HCT116 (cell line): Measurements from ENCODE around the gene CENPT. TPM values are rescaled to one million over a fixed set of nuclear protein-coding genes. Genes with fewer than 3 reads are reported as not detected.

Experiments used
- ATAC-seq: fragments of 200-7000 bp; cut with Tn5 transposase; 2 replicates; pipeline ENCODE4 v1.9.1; 2020; ENCODE audit warnings: mild to moderate bottlenecking, moderate library complexity
- BruUV-seq: library from RNA; stranded (reverse); fragments of 400-500 nt; replicated peaks from 2 replicates; lab custom pipeline; 2021; lab: Mats Ljungman, UMichigan
- CTCF ChIA-PET: fragments of 300-600 bp; sonication (Branson Sonifier 250); formaldehyde crosslinking; loops from one replicate; lab custom pipeline; 2021; ENCODE audit warnings: antibody characterized with exemption; lab: Charles Lee
- POLR2A ChIA-PET: fragments of 300-600, 350-600 bp; sonication (Branson Sonifier 250); formaldehyde crosslinking; loops from one replicate; lab custom pipeline; 2021; ENCODE audit warnings: antibody characterized with exemption; lab: Charles Lee
- RAD21 ChIA-PET, 2 experiments: fragments of 300-600 bp; sonication (Branson Sonifier 250); formaldehyde crosslinking; loops; one replicate each; lab custom pipeline; 2023; ENCODE audit warnings: low total read pairs in 2 of 2; ENCODE audit not compliant: uncharacterized antibody in 2 of 2, unreplicated experiment in 2 of 2, low non-redundant PET in 1 of 2; lab: Charles Lee
- DNase-seq: peaks from one replicate; pipeline ENCODE4 v3.0.0-alpha.2; 2010; ENCODE audit warnings: low read depth, low spot score
- H2AFZ ChIP-seq: fragments of 200-600 bp; shearing (Covaris generic), sonication (generic); 2 replicates; pipeline ENCODE4 v1.6.1; 2017; ENCODE audit warnings: low read depth, mixed run types, mixed read lengths, antibody characterized with exemption, low read length; ENCODE audit not compliant: poor library complexity, severe bottlenecking
- H3K27ac ChIP-seq: 2 replicates; pipeline ENCODE4 v1.5.1; 2012; ENCODE audit warnings: low read depth, low read length
- H3K27me3 ChIP-seq: fragments of 200-600 bp; sonication (generic); 2 replicates; pipeline ENCODE4 v1.6.1; 2016; ENCODE audit warnings: mixed run types, low read length, mixed read lengths; ENCODE audit not compliant: insufficient read depth
- H3K36me3 ChIP-seq, 2 experiments: fragments of 200-500 bp in 1 of 2; fragments of 200-600 bp in 1 of 2; sonication (Bioruptor generic) in 1 of 2; sonication (generic) in 1 of 2; 2 replicates each; pipeline versions ENCODE4 v1.5.1 to v1.6.1; 2014 to 2016; ENCODE audit warnings: low read length in 2 of 2, inconsistent platforms in 1 of 2, mixed read lengths in 1 of 2, mixed run types in 1 of 2; ENCODE audit not compliant: insufficient read depth in 2 of 2, control insufficient read depth in 1 of 2
- H3K4me1 ChIP-seq, 2 experiments: fragments of 200-600 bp in 1 of 2; sonication (generic) in 1 of 2; 2 replicates each; pipeline versions ENCODE4 v1.5.1 to v1.6.1; 2012 to 2017; ENCODE audit warnings: low read length in 2 of 2, inconsistent platforms in 1 of 2, mild to moderate bottlenecking in 1 of 2, mixed read lengths in 1 of 2, mixed run types in 1 of 2, moderate library complexity in 1 of 2; ENCODE audit not compliant: insufficient read depth in 2 of 2, control insufficient read depth in 1 of 2
- H3K4me2 ChIP-seq: fragments of 200-600 bp; sonication (generic); 2 replicates; pipeline ENCODE4 v1.6.1; 2017; ENCODE audit warnings: mixed run types, low read length, mixed read lengths
- H3K4me3 ChIP-seq, 2 experiments: fragments of 200-600 bp in 1 of 2; sonication (generic) in 1 of 2; replicated peaks in 1 of 2; 2 replicates each; pipeline ENCODE4 v1.5.1; 2011 to 2016; ENCODE audit warnings: low read length in 2 of 2, control low read depth in 1 of 2, low read depth in 1 of 2, mild to moderate bottlenecking in 1 of 2, mixed read lengths in 1 of 2, mixed run types in 1 of 2
- H3K79me2 ChIP-seq: fragments of 200-600 bp; sonication (generic); 2 replicates; pipeline ENCODE4 v1.6.1; 2017; ENCODE audit warnings: mild to moderate bottlenecking, mixed run types, low read length, moderate library complexity, mixed read lengths; ENCODE audit not compliant: insufficient read depth
- H3K9ac ChIP-seq: fragments of 200-600 bp; sonication (generic); 2 replicates; pipeline ENCODE4 v1.6.1; 2016; ENCODE audit warnings: low read length, mixed read lengths
- H3K9me2 ChIP-seq: fragments of 200-600 bp; sonication (generic), shearing (Covaris generic); 2 replicates; pipeline ENCODE4 v1.6.1; 2017; ENCODE audit warnings: mixed run types, mild to moderate bottlenecking, moderate library complexity; ENCODE audit not compliant: insufficient read depth
- H3K9me3 ChIP-seq, 2 experiments: fragments of 200-500 bp in 1 of 2; fragments of 200-600 bp in 1 of 2; sonication (Bioruptor generic) in 1 of 2; sonication (generic) in 1 of 2; 2 replicates each; pipeline ENCODE4 v1.6.1; 2014 to 2017; ENCODE audit warnings: low read length in 2 of 2, mixed read lengths in 2 of 2, inconsistent platforms in 1 of 2, low read depth in 1 of 2, mild to moderate bottlenecking in 1 of 2, mixed run types in 1 of 2, moderate library complexity in 1 of 2; ENCODE audit not compliant: control insufficient read depth in 1 of 2, insufficient read depth in 1 of 2
- H4K20me1 ChIP-seq: fragments of 200-600 bp; sonication (generic), shearing (Covaris generic); 2 replicates; pipeline ENCODE4 v1.6.1; 2017; ENCODE audit warnings: mixed run types, mild to moderate bottlenecking, moderate library complexity; ENCODE audit not compliant: insufficient read depth
- ATF3 ChIP-seq: IDR thresholded peaks from 2 replicates; pipeline ENCODE4 v1.6.1; 2012
- CBX3 ChIP-seq: IDR thresholded peaks from 2 replicates; pipeline ENCODE4 v1.6.1; 2012; ENCODE audit warnings: low read depth
- CEBPB ChIP-seq: IDR thresholded peaks from 2 replicates; pipeline ENCODE4 v1.6.1; 2012; ENCODE audit warnings: low read depth
- CTCF ChIP-seq, 3 experiments: fragments of 200-600 bp in 1 of 3; sonication (generic) in 1 of 3; IDR thresholded peaks in 2 of 3; conservative IDR thresholded peaks in 1 of 3; 2 replicates each; pipeline ENCODE4 v1.5.1; 2012 to 2017; ENCODE audit warnings: low read depth in 2 of 3, low read length in 2 of 3, antibody characterized with exemption in 1 of 3, borderline replicate concordance in 1 of 3, control low read depth in 1 of 3, mild to moderate bottlenecking in 1 of 3, mixed read lengths in 1 of 3, mixed run types in 1 of 3, moderate library complexity in 1 of 3; ENCODE audit not compliant: insufficient read depth in 1 of 3
- EGR1 ChIP-seq: IDR thresholded peaks from 2 replicates; pipeline ENCODE4 v1.6.1; 2012; ENCODE audit warnings: low read depth
- ELF1 ChIP-seq: IDR thresholded peaks from 2 replicates; pipeline ENCODE4 v1.6.1; 2012; ENCODE audit warnings: low read depth, borderline replicate concordance
- EZH2 ChIP-seq: fragments of 200-600 bp; sonication (generic); IDR thresholded peaks from 2 replicates; pipeline ENCODE4 v1.6.1; 2017; ENCODE audit warnings: antibody characterized with exemption, mixed run types
- EZH2phosphoT487 ChIP-seq: fragments of 200-600 bp; IDR thresholded peaks from 2 replicates; pipeline ENCODE4 v1.6.1; 2018; ENCODE audit warnings: antibody characterized with exemption, borderline replicate concordance
- FOSL1 ChIP-seq: IDR thresholded peaks from 2 replicates; pipeline ENCODE4 v1.6.1; 2012; ENCODE audit warnings: low read depth
- JUND ChIP-seq: IDR thresholded peaks from 2 replicates; pipeline ENCODE4 v1.6.1; 2012
- POLR2A ChIP-seq: IDR thresholded peaks from 2 replicates; pipeline ENCODE4 v1.7.0; 2011; ENCODE audit warnings: borderline replicate concordance; ENCODE audit not compliant: insufficient read depth, insufficient read length; ENCODE audit errors: extremely low read depth
- POLR2AphosphoS5 ChIP-seq: IDR thresholded peaks from 2 replicates; pipeline ENCODE4 v1.6.1; 2011; ENCODE audit warnings: mild to moderate bottlenecking, low read depth, low read length, moderate library complexity
- SP1 ChIP-seq: IDR thresholded peaks from 2 replicates; pipeline ENCODE4 v1.6.1; 2012; ENCODE audit warnings: low read depth
- SRF ChIP-seq: IDR thresholded peaks from 2 replicates; pipeline ENCODE4 v1.6.1; 2012; ENCODE audit warnings: low read depth
- TCF7L2 ChIP-seq: IDR thresholded peaks from 2 replicates; pipeline ENCODE4 v1.7.0; 2011; ENCODE audit warnings: borderline replicate concordance, inconsistent platforms; ENCODE audit not compliant: insufficient read depth, insufficient read length; ENCODE audit errors: extremely low read depth
- ZFX ChIP-seq: fragments of 450-650 bp; IDR thresholded peaks from 2 replicates; pipeline ENCODE4 v1.6.1; 2017
- ZNF274 ChIP-seq: fragments of 200-500 bp; sonication (Bioruptor generic); IDR thresholded peaks from 2 replicates; pipeline ENCODE4 v1.6.1; 2014; ENCODE audit warnings: mild to moderate bottlenecking, low read depth, low read length, inconsistent platforms
- intact Hi-C: fragments of 100-400 bp; cut with micrococcal nuclease; formaldehyde crosslinking; loops from 2 replicates; pipeline ENCODE4 v1.10.0; 2022
- total RNA-seq: library from RNA; stranded (reverse); gene quantifications from one replicate; pipeline ENCODE4 v1.2.1, GENCODE V29; 2021; ENCODE audit not compliant: unreplicated experiment

Gene CENPT
- total RNA-seq, 1 experiment from 2014 or later, result 40.5 TPM

- Histone ChIP-seq H3K9ac (peak overlapping the region; percentile 97), H3K27me3 (no peaks in the 10 kb centered on the region), H3K36me3 (no peaks in the 10 kb centered on the region), H3K4me2 (peak overlapping the region; percentile 76), H3K9me2 (no peaks in the 10 kb centered on the region), H3K4me3 (peak overlapping the region; percentile 91 to 98), H3K27ac (peak overlapping the region; percentile 78), H3K79me2 (peaks cover 45% of the 10 kb centered on the region), H2AFZ (no peak overlapping the region), H4K20me1 (no peaks in the 10 kb centered on the region), H3K9me3 (no peaks in the 10 kb centered on the region), H3K4me1 (peaks cover 13% of the 10 kb centered on the region in 2 experiments)
- intact Hi-C loops, result no loop called here
- ChIA-PET CTCF (interaction anchor here (1.1 kb wide), 1 partner anchor 11 kb away, joined by 4 read pairs; no protein-coding TSS in a partner anchor), POLR2A (no interaction called here), RAD21 (interaction anchor here in 1 of 2 experiments (1.1 kb wide), 1 partner anchor 77 kb away, joined by 7 read pairs; no protein-coding TSS in a partner anchor)
- no peak for TF ChIP-seq TCF7L2
- 0 out of 2 replicates have a peak, but pooled peaks have one; percentile 35 for TF ChIP-seq ZFX
- no peak for DNase-seq
- TSS peak; percentile 55 for BruUV-seq
- ATAC-seq, result no peak
Observed at GRCh38 chr16:67893743-67894399, 46.4 kb upstream of the CENPT start.

GRCh38 chr16:67892899-67893742 is 45.6 kb upstream of the CENPT start, which contains the start of gene PSKH1:
Gene PSKH1, plus strand, starts transcription at chr16:67893254. Its CDS starts 15,496 bp downstream, at chr16:67908750.
- Histone ChIP-seq H3K4me1 (peaks cover 13% of the 10 kb centered on the region in 2 experiments), H3K4me2 (peak within 1 kb of the TSS; percentile 76), H3K9me2 (no peaks in the 10 kb centered on the region), H3K9ac (peak within 1 kb of the TSS; percentile 97), H3K79me2 (peaks cover 43% of the 10 kb centered on the region), H3K4me3 (peak within 1 kb of the TSS; percentile 91 to 98), H2AFZ (peak within 1 kb of the TSS; percentile 1), H3K27me3 (no peaks in the 10 kb centered on the region), H4K20me1 (no peaks in the 10 kb centered on the region), H3K27ac (peak within 1 kb of the TSS; percentile 78), H3K9me3 (no peaks in the 10 kb centered on the region), H3K36me3 (no peaks in the 10 kb centered on the region)
- BruUV-seq, result no TSS peak
- POLR2A ChIA-PET, result no interaction called here
- intact Hi-C loops, result no loop called here
- ATAC-seq, result peak; percentile 99
- CTCF ChIA-PET, result interaction anchor here (0.6 to 1.1 kb wide), 2 partner anchors 10 to 366 kb away, joined by 3 to 4 read pairs; no protein-coding TSS in a partner anchor
- RAD21 ChIA-PET, result no interaction called here
- DNase-seq, result peak; percentile 88
- TF ChIP-seq JUND (no peak), CBX3 (no peak), SP1 (peak; percentile 71), EGR1 (peak; percentile 57), EZH2 (no peak), ZNF274 (no peak), EZH2phosphoT487 (no peak), CTCF (IDR thresholded peaks at IDR 0.05 in 2 of 3, conservative IDR thresholded peaks at IDR 0.05 in 1 of 3; ENCODE audit: borderline replicate concordance in 1 of 3, insufficient read depth in 1 of 3, low read depth in 2 of 3, low read length in 2 of 3) (no peak), CEBPB (no peak), TCF7L2 (no peak), SRF (peak; percentile 88), POLR2AphosphoS5 (no peak; the same call in none of the 2 replicates), FOSL1 (no peak), ELF1 (no peak), POLR2A (peak; percentile 53), ATF3 (no peak)
